AG20443 (cell line): Measurements from ENCODE around the gene KIF26A.

ENCODE experiments used
- DNase-seq: peaks from one replicate; pipeline ENCODE4 v3.0.0; 2012; ENCODE audit warnings: low spot score, mixed read lengths

KIF26A gene

DNA sequence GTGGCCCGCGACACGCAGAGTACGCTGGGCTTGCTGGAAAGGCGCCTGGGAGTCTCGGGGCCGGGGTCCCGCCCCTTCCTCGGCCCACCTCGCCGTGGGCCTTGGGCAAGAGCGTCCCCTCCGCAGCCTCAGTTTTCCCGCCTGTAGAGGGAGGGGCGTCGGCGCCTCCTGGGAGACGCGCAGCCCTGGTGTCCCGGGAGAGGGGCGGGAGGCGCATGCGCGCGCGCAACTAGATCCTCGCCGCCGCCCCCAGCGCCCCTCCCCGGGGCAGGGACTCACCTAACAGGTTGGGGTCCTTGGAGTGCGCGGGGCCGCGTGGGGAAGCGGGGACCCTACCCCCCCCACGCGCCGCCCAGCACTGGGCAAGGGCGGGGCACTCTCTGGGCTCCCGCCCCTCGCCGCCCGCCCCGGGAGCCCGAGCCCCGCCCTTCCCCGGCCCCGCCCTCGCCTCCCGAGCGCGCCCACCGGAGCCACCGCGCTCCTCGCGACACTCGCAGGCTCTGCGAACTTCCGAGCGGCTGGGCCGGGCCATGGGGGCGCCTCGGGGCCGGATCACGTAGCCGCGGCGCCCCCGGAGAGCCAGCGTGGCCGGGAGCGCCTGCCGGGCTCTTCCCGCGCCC is at the start of gene KIF26A:
Gene KIF26A, plus strand, starts transcription at position 490 of the 620 bp plus-strand sequence. CDS start 136 bp downstream, outside the sequence.
- DNase-seq, result no peak

DNA sequence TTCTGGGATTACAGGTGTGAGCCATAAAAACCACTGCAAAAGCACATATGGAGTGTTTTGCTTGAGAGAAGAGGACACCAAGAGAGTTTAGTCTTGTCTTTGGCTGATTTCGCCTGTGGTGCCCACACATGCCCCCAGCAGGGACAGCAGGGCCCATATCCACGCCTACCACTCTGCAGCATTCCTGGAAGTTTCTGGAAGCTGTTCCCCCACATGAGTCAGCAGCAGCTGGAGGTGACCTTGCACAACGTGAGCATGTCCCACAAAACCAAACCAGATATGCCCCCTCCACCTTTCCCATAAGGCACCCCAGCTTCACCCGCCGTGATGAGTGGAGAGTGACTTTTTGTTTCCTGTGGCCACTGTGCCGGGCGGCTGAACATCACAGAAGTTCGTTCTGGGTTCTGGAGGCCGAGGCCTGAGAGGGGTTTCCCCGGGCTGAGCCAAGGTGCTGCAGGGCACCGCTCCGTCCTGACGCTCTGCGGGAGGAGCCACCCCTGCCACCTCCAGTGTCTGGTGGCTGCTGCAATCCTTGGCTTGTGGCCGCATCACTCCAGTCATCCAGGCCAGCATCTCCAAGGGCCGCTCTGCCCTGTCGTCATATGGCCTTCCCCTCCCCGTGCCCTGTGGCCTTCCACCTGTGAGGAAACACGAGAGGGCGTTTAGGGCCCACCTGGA is 48.2 kb upstream of the KIF26A start:
- DNase-seq, result no peak

DNA sequence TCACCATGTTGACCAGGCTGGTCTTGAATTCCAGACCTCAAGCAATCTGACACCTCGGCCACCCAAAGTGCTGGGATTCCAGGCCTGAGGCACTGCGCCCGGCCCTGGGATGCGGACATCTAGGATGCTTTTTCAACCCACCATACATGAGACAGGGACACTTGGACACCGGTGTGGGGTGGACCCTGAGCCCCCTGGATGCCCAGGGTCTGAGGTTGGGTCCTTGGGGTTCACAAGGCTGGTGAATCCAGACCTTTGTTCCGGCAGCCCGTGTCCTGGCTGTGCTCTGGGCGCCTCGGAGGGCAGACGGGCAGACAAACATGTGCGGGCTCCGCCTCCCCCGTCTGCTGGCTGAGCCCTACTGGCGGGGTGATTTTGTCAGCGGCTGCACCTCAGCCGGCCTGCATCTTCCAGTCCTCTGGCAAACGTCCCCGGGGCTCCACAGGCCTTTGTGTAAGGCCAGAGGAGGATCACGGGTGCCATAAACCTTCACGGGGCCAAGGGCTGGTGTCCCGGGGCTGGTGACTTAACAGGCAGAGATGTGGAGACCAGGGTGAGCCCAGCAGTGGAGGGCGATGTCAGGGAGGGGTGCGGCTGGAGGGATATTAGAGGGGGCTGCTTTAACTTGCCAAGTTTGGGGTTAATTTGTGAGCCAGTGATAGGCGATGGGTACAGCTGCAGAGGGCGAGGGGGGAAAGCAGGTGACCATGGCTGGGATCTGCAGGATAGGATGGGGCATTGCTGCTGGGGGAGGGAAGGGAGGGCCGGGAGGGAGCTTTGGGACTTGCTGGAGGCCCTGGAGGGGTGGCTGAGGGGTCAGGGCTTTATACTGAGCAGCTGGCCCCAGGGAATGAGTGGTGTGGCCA is 47.1 kb upstream of the KIF26A start:
- no peak for DNase-seq

DNA sequence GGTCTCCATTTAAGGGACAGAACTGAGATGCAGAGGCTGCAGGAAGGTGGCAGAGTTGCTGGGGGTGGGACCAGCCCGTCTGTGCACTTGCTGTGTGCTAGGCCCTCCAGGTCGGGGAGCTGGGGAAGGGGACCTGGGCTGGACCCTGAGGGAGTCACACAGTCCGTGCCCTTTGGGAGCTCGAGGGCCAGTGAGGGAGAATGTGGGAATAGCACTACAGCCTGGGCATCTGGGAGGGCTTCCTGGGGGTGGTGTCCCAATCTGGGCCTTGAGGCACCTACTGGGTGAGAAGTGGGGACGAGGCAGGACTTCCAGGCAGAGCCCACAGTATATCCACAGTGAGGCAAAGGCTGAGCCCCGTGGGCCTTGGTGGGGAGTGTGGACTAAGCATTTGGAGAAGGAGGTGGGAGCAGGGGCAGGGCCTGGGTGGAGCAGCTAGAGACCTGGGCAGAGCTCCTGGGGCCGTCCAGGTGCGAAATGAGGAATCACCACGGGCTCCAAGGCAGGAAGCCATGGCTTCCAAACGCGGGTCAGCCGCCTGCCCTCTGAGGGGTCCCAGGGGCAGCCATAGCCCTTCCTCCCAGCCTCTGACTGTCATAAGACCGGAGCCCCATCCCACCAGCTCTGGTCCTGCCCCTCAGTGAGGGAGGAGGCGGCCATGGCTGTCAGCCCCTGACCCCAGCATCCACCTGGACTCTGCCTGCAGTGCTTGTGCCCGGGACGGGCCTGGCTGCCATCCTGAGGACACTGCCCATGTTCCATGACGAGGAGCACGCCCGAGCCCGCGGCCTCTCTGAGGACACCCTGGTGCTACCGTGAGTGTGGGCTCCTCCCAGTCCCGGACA is 46.2 kb upstream of the KIF26A start:
- no peak for DNase-seq

DNA sequence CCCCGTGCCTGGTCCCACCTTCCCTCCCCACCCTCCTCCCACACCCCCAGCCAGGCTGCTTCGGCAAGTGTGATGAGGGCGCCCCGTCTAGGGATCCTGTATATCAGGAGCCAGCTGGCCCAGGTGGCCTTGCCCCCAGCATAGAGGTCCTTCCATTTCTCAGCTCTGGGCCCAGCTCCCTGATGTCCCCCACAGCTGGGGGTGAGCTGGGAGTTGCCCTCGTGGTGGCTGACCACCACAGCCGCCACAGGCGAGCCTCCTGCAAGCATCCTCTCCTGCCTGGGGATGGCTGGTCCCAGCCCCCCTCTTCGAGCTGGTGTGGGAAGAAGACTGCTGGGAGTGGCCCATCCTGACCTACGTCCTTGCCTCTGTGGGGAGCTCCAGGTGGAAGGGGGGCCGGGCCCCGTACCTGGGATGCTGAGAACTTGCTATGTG is 45.4 kb upstream of the KIF26A start:
- no peak for DNase-seq

DNA sequence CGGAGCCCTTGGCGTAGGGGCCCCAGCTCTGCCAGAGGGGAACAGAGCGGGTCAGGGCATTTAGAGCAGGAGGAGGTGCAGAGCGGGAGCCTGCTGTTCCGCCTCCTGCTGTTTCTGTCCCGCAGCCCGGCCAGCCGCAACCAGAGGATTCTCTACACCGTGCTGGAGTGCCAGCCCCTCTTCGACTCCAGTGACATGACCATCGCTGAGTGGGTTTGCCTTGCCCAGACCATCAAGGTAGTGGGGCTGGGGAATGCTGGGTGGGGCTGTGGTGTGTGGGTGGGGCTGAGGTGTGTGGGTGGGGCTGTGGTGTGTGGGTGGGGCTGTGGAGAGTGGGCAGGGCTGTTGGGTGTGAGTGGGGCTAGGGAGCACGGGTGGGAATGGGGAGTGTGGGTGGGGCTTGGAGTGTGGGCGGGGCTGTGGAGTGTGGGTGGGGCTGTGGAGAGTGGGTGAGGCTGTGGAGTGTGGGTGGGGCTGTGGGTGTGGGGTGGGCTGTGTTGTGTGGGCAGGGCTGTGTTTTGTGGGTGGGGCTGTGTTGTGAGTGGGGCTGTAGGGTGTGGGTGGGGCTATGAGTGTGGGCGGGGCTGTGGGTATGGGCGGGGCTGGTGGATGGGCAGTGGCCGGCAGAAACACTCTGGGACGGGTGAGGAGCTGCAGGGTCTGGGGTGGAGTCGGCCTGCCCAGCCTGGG is 44.9 kb upstream of the KIF26A start:
- DNase-seq, result no peak

DNA sequence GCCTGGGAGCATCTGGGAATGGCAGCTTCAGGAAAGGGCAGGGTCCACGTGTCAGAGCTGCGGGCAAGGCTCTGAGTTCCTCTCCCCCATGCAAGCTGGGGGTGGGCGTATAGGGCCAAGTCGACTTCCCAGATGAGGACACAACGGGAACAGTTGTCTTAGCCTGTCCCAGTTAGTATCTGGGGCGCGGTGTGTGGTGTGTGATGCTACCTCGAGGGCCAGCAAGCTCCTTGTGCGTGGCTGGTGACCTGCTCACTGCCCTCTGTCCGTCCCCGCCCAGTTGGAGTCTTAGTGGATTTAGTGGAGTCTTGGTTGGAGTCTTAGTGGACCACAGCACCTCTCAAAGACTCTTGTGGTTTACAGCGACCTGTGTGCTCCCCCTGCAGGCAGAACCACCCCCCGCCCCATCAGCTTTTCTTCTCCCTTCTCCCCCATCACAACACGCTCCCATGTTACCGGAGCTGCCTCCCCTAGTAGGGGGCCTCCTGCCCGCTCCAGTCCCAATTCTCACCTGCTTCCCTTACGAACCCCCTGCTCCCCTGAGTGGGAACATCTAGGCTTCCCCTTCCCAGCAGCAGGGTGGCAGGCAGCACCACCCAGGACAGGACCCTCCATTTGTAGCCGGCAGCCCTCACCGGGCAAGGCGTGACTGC is 44.2 kb upstream of the KIF26A start:
- no peak for DNase-seq

DNA sequence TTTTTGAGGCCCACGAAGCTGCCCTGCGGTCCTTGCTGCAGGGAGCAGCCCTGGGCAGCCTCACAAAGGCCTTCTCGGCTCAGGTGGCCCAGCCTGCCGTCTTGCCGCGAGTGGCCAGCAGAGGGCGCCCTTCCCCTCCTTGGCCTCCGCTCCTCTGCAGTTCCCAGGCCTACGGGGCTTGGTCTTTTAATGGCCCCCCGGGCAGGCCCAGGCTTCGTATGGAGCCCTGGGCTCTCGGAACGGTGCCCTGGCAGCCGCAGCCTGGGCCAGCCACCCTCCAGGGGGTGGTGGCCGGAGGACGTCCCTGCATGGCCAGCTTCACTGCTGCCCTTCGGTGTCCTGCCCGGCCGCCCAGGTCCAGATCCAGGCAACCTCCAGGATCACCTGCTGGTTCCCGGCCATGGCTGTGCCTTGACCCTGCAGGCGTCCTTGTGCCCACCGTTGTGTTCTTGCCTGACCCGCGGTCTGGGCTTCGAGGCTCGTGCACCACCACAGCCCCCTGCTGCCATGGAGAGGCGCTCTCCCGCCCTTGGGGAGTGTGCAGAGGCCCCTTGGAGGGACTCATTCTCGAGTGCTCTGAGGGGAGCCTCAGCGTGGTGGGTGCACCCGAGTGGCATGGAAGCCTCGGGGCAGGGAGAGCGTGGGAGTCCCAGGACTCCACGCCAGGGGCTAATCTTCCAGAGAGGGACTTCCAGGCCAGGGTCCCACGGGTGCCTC is 43.5 kb upstream of the KIF26A start:
- DNase-seq, result peak; percentile 87

DNA sequence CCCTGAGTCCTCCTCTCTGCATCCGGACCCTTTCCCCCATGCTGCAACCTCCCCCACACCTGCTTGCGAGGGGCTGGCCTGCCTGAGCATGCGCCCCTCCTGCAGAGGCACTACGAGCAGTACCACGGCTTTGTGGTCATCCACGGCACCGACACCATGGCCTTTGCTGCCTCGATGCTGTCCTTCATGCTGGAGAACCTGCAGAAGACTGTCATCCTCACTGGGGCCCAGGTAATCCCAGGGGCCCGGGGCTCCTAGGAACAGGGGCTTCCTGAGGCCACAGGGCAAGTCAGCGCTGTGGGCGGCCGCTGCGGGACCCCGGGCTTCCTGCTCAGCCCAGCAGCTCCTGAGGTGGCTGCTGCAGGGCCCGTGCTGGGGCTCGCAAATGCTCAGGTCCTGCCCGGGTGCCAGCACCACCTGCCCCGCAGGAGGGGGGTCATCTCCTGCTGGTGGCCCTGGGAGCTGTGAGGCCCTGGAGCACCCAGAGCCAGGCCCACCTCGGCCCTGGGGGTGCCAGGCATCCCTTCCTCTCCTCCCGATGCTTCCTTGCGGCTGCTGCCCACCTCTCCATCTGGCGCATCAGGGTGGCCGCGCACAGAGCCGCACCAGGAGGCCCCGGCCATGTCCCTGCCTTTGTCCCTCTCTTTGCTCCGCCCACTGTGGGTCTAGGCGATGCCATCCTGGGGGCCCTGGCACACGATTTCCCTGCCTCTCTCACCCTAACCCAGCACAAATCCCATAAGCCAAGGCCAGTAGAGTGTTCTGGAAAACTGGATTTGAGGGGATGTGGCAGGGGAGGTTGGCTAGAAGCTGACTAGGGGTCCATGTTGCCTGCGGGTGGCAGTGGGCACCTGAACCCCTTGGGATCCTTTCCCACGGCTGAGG is 42.7 kb upstream of the KIF26A start:
- no peak for DNase-seq

DNA sequence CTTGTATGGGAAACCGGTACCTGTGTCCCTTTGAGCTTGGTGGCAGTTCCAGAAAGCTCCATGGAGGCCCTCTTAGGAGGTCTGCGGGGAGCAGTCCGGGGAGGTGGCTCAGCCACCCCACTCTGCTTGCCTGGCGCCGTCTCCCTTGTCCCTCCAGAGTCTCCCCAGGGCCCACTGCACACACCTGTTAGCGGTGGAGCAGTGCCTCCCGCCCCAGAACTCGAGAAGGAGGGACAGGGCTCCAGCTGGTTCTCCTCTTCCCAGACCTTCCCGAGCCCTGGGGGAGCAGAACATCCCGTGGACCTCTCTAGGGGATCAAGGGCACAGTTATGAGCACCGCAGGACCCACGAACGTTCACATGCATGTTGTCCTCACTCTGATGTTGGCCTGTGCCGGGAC is 42.1 kb upstream of the KIF26A start:
- DNase-seq, result no peak

DNA sequence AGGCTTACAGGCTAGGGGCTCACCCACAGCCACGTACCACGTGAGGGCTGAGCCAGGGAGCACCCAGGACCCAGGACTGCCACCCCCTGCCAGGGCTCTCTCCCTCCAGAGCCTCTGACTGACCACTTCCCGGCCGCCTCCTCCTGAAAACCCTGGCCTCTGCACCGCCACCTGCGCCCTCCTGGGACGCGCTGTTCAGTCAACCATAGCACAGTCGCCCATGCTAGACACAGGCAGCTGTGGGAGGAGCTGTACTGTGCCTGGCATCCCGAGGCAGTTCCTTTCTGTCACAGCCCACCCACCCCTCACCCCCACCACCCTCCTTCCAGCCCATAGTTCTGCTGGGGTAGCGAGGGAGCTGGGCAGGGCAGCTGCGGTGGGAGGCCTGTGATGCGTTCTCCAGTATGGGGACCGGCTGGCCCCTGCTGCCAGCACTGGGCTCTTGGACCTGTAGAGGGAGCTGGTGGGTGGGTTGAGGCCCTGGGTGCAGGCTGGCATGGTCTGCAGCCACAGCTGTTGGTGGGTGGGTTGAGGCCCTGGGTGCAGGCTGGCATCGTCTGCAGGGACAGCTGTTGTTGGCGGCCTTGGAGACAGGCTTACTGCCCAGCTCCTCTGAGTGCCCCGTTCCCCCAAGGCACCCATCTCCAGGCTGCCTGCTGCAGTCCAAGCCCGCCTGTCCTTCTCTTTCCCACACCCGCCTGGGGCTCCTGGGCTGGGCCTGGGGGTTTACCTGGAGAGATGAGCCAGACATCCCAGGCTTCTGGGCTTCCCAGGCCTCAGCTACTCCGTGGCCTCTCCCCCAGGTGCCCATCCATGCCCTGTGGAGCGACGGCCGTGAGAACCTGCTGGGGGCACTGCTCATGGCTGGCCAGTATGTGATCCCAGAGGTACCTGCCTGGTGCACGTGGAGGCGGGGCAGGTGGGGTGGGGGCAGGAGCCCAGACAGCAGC is 41.4 kb upstream of the KIF26A start:
- DNase-seq, result no peak

DNA sequence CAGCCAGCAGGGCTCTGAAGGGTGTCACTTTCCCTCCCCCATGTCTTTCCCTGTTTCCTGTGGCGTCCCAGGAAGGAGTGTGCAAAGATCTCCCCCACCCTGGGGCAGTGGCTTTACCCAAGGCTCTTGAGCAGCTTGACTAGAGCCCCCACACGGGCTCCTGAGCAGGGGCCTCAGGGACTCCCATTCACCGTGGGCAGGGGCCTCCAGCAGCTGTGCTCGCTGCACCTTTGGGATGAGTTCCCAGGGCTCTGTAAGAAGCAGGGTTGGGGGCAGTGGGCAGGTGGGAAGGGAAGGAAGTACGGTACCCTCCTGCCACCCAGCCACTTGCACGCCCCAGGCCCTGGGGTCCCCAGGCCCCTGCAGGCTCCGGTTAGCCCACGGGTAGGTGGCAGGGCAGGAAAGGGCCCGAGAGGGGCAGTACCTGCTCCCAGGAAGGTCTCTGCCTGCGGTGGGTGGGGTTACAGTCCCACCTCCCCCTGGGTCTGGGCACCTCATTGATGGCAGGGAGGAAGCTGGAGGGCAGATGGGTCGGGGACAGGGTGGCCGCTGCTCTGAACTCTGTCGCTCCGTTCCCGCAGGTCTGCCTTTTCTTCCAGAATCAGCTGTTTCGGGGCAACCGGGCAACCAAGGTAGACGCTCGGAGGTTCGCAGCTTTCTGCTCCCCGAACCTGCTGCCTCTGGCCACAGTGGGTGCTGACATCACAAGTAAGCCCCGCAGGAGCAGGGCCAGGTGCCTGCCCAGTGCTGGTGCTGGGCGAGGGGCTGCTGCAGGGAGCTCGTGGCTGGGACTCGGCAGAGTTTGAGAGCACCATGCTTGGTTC is 39.9 kb upstream of the KIF26A start:
- no peak for DNase-seq

DNA sequence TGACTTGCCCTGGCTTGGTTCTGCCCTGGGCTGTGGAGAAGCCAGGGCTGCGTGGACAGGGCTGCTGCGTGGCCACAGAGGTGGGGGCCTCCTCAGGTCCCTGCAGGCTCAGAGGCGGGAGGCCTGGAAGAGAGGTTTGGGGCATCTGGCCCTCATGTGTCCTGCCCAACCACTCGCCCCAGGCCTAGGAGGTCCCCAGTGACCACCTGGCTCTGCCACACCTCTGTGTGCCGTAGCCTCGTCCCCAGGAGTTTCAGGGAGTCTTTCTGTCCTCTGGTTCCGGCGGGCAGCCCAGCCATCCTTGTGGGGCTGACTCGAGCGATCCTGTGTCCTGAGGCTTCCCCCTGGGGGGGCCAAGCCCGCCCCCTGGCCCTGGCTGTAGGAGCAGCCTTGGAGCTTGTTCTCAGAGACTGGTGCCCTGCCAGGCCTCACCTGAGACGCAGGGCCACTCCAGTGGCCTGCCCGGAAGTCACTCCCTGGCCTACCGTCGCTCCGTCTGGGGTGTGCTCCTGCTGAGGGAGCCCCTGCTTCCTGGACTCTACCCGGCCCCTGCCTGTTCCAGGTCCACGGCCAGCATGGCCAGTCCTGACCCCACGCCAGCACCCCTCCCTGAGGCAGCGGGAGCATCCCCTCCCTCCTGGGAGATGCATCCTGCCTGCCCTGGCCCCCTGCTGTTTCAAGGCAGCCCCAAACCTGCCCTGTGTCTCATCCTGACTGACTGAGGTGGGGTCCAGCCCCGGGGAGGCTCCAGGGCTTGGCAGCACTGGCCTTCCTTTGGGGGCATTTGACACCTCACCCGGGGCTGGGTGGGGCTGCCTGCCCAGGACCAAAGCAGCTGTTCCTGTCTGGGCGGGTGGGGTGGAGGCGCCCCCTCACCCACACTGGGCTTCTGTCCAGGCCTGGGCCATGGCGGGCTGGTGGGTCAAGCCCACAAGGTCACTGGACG is 39.0 kb upstream of the KIF26A start:
- DNase-seq, result no peak

DNA sequence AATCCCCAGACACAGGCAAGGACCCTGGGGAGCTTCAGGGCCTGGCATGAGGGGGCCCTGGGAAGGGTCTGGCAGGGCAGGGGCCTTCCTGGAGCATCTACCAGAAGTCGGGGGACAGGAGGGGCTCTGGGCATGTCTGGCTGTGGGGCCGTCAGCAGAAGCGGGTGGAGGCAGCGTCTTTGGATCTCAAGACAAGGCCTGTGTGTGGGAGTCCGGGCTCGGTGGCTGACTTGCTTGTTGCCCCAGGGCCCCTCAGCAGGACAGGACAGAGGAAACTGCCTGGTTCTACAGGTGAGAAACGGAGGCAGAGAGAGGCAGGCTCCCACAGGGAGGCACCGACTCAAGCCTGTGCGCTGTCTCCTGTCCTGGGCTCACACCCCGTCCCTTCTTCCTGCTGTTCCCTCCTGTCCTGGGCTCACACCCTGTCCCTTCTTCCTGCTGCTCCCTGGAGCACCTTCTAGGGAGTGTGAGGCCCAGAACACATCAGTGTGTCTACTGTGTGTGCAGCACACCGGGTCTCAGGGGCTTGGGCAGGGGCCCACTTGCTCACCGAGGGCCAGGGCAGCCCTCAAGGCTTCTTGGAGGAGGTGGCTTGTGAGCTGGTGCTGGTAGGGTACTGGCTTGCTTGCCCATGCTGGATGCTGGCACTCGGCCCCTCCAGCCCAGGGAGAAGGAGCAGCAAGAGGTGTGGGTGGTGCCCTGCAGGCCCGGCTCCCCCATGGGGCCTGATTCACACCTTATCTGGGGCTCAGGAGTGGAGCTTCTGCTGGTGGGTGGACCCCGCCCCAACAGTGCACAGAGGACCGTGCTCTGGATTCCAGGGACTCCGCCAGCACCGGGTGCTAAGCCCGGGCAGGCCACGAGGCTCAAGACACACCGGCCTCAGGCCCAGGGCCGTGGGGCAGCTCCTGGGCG is 38.0 kb upstream of the KIF26A start:
- DNase-seq, result no peak

DNA sequence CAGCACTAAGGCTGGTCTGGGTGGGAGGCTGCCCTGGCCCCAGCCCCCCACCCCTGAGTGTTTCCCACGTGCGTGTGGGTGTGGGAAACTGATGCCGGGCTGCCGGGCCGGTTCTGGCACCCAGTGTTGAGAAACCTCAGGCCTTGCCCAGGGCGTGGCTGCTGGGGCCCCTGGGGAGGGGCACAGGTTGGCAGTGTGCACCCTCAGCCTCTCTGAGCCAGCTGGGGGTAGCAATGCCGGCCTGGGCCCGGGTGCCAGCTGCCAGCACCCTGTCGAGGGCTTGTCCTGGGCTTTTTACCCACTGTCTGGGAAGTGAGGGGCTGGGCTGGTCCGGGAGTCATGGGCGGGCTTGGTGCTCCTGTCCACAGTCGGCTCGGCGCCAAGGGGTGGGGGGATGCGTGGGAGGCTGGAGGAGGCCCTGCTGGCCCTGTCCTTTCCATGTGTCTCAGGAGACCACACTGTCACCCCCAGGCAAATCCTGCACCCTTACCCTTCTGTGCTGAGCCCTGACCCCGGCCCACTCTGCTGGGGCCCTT is 37.2 kb upstream of the KIF26A start:
- DNase-seq, result no peak
